ENCODE data around the gene LPP. TPM values are rescaled to one million over a fixed set of nuclear protein-coding genes. Genes with fewer than 3 reads are reported as not detected.

Gene LPP
- total RNA-seq, 4 donors from 2014 or later: 109 to 170 (median 132) TPM

- Histone ChIP-seq H3K9me3 (no peaks in the 10 kb centered on the region), H3K36me3 (no peaks in the 10 kb centered on the region), H3K4me3 (no peak overlapping the region), H3K4me1 (no peaks in the 10 kb centered on the region), H3K27me3 (no peaks in the 10 kb centered on the region), H3K27ac (no peak overlapping the region)
- no peak for DNase-seq
- TF ChIP-seq POLR2A (IDR thresholded peaks at IDR 0.05) (no peak), CTCF (IDR thresholded peaks at IDR 0.05) (no peak)
These were observed 660.6 kb downstream of the LPP start for GRCh38 chr3:188814581-188814980.

GRCh38 chr3:188817103-188817934 lies 663.4 kb downstream of the LPP start:
- TF ChIP-seq CTCF (IDR thresholded peaks at IDR 0.05) (no peak), POLR2A (IDR thresholded peaks at IDR 0.05) (no peak)
- H3K4me1 ChIP-seq: no peaks in the 10 kb centered on the region
- H3K27me3 ChIP-seq: no peaks in the 10 kb centered on the region
- no peak for DNase-seq
- H3K9me3 ChIP-seq: no peaks in the 10 kb centered on the region
- H3K4me3 ChIP-seq: no peak overlapping the region
- H3K36me3 ChIP-seq: no peaks in the 10 kb centered on the region
- H3K27ac ChIP-seq: no peak overlapping the region

- no peaks in the 10 kb centered on the region for H3K27me3 ChIP-seq
- no peaks in the 10 kb centered on the region for H3K36me3 ChIP-seq
- TF ChIP-seq CTCF (IDR thresholded peaks at IDR 0.05) (no peak), POLR2A (IDR thresholded peaks at IDR 0.05) (no peak)
- no peaks in the 10 kb centered on the region for H3K9me3 ChIP-seq
- H3K4me3 ChIP-seq: no peak overlapping the region
- H3K4me1 ChIP-seq: no peaks in the 10 kb centered on the region
- no peak for DNase-seq
- H3K27ac ChIP-seq: no peak overlapping the region
These were observed 663.9 kb downstream of the LPP start for GRCh38 chr3:188817935-188818269.

GRCh38 chr3:188818282-188818681 lies 664.3 kb downstream of the LPP start:
- Histone ChIP-seq H3K27ac (no peak overlapping the region), H3K4me3 (no peak overlapping the region), H3K4me1 (no peaks in the 10 kb centered on the region), H3K9me3 (no peaks in the 10 kb centered on the region), H3K27me3 (no peaks in the 10 kb centered on the region), H3K36me3 (no peaks in the 10 kb centered on the region)
- TF ChIP-seq CTCF (IDR thresholded peaks at IDR 0.05) (no peak), POLR2A (IDR thresholded peaks at IDR 0.05) (no peak)
- DNase-seq: no peak

GRCh38 chr3:188819939-188820338 lies 666.0 kb downstream of the LPP start:
- H3K4me1 ChIP-seq: no peaks in the 10 kb centered on the region

More at GRCh38 chr3:188819939-188820338, 666.0 kb downstream of the LPP start:
- no peak for DNase-seq
- TF ChIP-seq CTCF (IDR thresholded peaks at IDR 0.05) (no peak), POLR2A (IDR thresholded peaks at IDR 0.05) (no peak)
- Histone ChIP-seq H3K36me3 (no peaks in the 10 kb centered on the region), H3K27ac (peak overlapping the region in 2 of 4 donors; percentile 1 to 18), H3K9me3 (no peaks in the 10 kb centered on the region), H3K27me3 (no peaks in the 10 kb centered on the region), H3K4me3 (no peak overlapping the region)

All from Peyer's patch (tissue), 4 donors.